Left lobe of liver (tissue), 2 donors: Measurements from ENCODE around the gene ANKRD55. TPM values are rescaled to one million over a fixed set of nuclear protein-coding genes. Genes with fewer than 3 reads are reported as not detected.
"Not testable (repeated sequence)": the region's sequence is repeated elsewhere in the genome, so short reads cannot be mapped to it uniquely, and the experiment has no call there.

Experiments used
- ATAC-seq: fragments of 200-7000 bp; cut with Tn5 transposase; one replicate; pipeline ENCODE4 v1.9.1; 2020; ENCODE audit warnings: mild to moderate bottlenecking, moderate library complexity
- DNase-seq: peaks from one replicate; pipeline ENCODE4 v3.0.0-alpha.2; 2020; ENCODE audit warnings: low spot score
- total RNA-seq: library from RNA; stranded (reverse); gene quantifications from one replicate; pipeline ENCODE4 v1.2.1, GENCODE V29; 2021
- donor health status: DM: no; HTN: no; CAD: no; lungs with moderate emphysema.
- donor health status: DM: no; HTN: yes; CAD: no.

Gene ANKRD55
- total RNA-seq, 1 donor from 2014 or later, result 0.75 TPM

DNA sequence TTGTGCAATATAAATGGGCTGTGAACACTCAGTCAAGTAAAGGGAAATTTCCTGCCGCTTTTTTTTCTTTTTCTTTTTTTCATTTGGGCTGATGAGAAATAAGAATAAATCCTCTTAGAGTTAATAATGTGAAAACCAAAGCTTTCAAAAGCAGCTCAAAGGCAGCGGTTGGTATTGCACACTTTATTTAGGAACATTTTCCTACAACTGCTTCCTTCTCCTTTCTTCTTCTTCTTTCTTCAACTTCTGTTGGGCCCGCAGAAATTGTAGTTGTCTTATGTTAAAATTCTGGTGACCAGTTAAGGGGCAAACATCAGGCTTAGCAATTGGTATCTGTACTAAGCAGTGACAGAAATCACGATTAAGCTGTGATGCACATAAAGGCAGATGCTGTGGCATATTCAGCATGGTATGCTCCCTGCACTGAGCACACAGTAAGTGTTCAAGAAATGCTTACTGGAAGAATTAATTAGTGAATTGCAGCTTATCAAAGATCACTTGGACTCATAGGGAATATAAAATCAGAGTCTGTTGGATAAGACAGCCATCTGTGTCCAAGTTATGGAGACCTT lies 85.4 kb downstream of the ANKRD55 start:
- ATAC-seq (no peak), DNase-seq (no peak)

DNA sequence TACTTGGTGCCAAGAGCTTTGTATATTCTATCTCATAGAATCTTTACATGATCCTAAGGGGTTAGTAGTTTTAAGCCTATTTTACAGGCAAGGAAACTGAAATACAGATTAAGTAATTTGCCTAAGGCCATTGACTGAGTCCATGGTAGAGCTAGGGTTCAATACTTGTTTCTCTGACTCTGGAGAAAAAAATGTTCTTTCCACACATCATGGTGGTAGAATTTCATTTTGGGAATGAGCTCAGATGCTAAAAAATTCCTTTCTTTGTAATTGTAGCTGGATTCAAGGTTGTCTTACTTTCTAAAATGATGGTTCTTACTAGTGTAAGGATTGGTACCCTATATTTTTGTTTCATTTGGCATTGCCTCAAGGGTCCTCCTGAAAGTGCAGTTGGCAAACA lies 86.0 kb downstream of the ANKRD55 start:
- no peak for DNase-seq
- no peak for ATAC-seq

DNA sequence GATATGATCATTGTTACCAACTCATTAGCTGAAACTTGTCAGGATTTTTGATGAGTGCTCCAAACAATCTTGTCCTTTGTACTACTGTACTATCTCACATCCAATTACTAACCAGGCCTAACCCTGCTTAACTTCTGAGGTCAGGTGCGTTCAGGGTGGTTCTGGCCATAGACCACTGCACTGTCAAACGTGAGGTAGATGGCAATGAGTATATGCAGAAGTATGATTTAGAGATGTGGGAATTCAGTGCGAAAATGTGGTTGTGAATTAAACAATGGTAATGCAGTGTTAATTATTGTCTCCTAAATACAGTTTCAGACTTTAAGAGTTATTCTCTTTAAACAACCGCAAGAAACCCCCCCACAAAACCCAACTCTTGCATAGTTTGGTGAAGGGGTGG lies 86.5 kb downstream of the ANKRD55 start:
- ATAC-seq (no peak), DNase-seq (no peak)

DNA sequence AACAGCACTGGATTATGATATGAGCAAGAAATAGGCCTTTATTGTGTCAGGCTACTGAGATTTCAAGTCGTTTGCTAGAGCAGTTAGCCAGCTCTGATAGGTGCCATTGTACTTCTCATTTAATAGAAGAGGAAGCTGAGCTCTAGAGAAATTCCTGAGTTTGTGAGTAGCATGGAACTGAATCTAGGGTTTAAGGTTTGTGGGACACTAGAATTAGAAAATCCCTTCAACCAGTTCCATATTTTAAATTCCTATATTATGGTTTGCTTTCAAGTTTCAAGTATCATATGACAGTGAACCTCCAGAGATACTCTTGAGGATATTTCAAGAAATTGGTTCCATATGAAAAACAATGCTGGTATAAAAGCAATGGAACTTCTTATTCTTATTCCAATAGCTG lies 87.6 kb downstream of the ANKRD55 start:
- ATAC-seq (no peak), DNase-seq (no peak)

DNA sequence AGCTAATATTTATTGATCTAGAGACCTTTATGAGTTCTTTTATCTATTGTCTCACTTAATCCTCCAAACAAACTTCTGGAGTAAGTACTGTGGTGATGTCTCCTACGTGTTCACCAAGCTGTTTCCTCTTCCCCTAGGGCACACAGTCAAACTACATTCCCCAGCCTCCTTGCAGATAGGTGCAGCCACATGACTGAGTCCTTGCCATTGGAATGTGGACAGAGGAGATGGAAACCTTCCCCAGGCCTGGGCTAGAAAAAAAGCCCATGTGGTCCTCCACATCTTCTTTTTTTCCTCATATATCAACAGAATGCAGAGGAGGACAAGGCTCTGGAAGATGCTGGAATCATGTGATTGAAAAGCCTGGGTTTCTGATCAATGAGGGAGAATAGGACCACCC lies 88.0 kb downstream of the ANKRD55 start:
- ATAC-seq, result no peak

DNA sequence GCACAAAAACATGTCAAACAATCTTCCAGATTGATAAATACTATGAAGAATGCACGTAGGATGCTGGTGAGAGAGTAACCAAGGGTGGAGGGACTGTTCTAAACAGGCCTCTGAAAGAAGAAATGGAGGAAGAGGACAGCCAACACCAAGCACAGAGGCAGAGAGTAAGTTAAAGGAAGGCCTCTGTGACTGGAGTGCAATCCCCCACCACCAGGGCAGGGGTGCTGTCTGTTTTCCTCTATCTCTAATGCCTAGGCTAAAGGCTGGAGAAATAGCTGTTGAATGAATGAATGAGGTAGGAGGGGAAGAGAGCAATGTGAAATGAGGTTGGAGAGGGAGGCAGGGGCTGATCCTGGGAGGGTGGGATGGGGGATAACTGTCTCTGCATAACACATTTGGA lies 88.9 kb downstream of the ANKRD55 start:
- ATAC-seq, result no peak
- no peak for DNase-seq

More for the DNA sequence above, 88.0 kb downstream of the ANKRD55 start:
- no peak for DNase-seq

DNA sequence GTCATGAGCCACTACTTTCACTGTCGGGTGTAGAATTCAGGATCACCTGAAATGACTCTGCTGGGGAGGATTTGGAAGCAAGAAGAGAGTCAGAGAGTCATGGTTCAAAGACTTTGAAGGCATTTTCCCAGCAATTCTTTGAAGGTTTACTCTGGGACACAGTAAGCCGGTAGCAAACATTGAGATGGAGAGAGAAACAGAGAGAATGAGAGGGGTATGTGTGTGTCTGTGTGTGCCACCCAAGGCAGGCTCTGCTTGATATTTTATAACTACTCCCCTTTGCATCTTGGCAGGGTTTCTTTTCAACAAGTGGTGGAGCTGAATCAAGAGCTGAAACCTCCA lies 89.8 kb downstream of the ANKRD55 start:
- DNase-seq, result no peak
- no peak for ATAC-seq

DNA sequence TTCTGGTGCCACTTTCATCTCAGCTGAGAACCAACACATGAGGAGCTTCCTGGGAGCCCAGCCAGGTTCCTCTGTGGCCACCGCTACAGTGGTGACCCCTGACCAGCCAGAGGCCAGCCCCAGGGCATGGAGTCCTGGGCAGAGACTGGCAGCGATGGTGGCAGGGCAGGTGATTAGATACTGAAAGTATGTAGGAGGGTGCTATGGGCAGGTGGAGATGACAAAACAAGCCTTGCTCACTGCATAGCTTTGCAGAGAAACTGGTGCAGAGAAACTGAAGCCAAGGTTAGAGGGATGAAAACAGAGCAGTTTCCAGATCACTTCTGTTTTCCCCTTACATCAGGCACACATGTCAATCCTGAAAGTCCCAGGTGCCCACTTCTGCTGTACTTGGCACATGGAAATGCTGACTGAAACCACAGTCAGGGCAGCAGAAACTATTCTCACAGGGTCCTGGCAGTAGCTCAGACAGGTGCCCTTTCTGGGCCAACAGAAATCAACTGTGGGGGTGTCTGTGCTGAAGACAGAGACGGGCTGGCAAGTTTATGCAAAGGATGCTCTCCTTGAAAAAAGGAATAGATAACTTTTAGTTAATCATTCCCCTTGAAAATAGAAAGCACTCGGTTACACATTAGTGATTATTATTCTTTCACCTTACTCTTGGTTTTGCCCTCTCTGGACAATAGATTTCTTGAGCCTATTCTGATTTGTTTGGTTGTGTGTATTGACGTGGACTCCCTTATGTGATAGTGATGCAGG lies 90.3 kb downstream of the ANKRD55 start:
- DNase-seq, result peak; percentile 82
- peak; percentile 99 for ATAC-seq

DNA sequence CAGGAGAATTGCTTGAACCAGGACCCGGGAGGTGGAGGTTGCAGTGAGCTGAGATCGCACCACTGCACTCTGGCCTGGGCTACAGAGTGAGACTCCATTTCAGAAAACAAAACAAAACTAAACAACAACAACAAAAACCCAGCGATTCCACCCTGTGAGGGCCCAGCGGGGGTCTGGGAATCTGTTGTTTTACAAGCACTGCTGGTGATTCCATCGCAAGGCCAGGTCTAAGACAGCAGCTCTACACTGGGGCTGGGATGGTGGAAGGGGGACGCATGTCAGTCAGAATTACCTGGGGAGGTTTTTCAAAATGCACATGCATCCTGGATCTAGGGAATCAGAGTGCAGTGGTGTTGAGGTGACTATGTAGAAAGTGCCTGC lies 90.9 kb downstream of the ANKRD55 start:
- no peak for ATAC-seq
- DNase-seq, result no peak

DNA sequence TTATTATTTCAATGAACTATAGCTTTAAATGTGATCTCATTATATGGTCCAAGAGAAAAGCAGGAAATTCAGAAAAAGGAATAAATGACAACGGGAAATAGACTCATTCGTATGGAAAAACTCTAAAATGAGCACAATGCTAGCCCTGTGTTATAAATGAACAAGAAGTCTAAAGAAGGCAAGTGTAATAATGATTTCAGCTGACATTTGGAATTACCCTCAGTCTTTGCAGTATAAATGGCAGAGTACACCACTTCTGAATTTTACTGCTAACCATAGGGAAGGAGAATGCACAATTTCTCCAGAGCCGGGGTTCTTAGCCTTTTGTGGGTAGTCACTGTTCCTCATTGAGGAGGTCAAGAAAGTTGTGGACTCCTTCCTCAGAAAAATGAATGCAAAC lies 93.1 kb downstream of the ANKRD55 start:
- ATAC-seq (no peak), DNase-seq (no peak)

DNA sequence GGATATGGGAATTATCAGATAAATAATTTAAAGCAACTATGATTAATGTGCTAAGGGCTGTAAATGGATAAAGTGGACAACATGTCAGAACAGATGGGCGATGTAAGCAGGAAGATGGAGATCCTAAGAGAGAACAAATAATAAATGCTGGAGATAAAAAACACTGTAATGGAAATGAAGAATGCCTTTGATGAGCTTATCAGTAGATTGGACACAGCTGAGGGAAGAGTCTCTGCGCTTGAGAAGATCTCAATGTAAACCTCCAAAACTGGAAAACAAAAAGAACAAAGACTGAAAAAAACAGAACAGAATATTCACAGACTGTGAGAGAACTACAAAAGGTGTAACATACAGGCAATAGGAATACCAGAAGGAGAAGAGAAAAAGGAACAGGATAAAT lies 102.5 kb downstream of the ANKRD55 start:
- DNase-seq (no peak), ATAC-seq (no peak)

DNA sequence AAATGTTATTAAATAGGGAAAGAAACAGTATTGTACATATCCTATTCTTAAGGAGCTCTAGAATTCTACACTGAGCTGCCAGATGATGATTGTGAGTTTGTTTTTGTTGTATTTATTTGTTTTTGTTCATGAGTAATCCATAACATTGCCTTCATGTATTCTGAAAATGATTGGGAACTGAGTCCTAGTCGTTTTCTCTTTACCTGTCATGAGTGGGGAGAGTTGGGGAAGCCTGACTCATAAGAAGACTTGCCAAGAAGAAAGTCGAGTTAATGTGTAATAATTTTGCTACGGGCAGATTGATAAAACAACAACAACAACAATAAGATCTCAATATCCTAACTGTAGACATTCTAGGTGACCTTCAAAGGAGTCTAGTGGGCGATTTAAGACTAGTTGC lies 103.8 kb downstream of the ANKRD55 start:
- ATAC-seq (no peak), DNase-seq (no peak)

DNA sequence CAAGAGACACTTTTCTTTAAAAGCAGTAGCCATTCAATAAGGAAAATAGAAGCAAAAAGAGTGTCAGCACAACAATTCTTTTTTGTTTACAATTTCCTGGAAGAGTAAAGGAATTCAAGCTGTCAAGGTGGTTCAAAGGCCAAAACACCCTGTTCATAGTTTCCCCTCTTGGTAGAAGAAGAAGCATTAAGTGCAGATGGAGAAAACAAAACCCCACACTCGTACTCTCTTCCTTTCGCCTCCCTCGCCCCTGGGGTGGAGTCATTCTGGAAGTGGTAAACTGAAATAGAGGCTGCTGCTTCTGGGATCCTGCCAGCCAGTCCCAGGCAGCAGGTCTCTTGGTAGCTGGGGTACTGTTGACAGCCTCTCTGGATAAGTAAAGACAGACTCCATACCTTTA lies 105.0 kb downstream of the ANKRD55 start:
- DNase-seq, result no peak
- ATAC-seq, result no peak

DNA sequence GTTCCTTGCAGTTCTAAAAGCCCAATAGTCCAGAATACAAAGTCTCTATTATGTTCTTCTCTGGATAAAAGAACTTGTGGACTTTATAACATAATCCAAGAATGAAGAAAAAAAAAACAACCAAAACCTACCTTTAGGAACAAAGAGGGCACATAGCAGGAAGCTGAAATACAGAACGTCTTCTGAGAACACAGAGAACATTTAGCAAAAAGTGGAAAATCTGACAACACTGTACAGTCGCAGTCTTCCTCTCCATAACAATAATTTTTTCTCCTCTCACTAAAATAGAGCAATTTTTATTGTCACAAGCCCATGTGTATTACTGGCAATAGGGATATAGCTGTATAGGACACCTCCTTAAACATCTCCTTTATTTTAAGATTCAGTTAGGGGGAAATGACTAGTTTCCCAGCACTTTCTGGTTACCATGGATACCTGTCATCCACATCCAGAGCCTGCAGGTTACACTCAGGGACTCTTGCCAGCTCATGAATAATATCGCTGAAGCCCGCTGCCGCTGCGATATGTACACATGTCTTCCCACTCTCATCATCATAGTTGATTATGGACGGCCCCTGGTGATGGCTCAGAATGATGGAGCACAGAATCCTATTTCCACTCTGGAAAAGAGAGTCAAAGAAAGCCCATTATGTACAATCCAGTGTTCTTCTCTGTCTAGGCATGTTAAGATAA lies 106.5 kb downstream of the ANKRD55 start:
- no peak for ATAC-seq

DNA sequence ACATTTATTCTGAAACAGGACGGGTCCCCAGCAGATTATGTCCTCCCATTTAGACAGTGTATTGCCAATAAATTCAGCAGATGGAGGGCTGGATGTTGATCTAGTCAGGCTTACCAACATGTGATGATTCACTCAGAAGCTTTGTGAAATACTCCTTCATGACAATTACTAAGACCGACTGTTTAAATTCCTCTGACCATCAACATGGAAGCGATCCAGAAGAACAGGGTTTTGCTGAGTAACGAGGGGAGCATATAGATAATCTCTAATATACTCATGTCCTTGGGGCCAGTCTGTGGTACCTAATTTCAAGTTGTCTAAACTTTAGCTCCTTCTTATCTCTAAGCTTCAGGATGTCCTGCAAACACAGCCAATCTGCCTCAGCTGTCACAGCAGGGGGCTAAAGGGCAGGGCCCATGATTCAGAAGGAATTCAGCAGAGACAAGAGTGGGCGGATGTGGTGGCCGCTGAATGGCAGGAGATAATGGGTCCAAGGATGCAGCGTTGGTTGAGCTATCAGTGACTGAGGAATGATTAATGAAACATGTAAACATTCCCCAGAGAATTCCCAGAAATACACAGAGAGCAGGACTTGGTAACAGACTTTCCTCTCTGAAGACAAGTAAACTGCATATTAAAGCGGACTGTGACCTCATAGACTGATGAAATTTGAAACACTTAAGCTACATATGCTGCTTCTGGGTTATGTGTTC lies 109.4 kb downstream of the ANKRD55 start:
- ATAC-seq, result peak; percentile 89
- DNase-seq, result peak; percentile 58

More for the DNA sequence above, 106.5 kb downstream of the ANKRD55 start:
- no peak for DNase-seq

DNA sequence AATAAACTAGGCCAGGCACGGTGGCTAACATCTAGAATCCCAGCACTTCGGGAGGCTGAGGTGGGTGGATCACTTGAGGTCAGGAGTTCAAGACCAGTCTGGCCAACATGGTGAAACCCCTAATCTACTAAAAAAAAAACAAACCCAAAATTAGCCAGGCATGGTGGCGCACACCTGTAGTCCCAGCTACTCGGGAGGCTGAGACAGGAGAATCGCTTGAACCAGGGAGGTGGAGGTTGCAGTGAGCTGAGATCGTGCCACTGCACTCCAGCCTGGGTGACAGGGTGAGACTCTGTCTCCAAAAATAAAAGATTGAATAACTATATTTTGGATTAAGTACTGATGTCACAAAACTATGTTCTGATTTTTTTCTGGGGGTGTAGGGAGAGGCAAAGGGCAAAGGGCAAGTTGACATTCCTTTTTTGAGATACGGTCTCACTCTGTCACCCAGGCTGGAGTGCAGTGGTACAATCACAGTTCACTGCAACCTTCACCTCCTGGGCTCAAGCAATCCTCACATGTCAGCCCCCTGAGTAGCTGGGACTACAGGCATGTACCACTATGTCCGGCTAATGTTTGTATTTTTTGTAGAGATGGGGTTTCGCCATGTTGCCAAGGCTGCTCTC lies 110.7 kb downstream of the ANKRD55 start:
- DNase-seq, ATAC-seq: not testable (repeated sequence)

DNA sequence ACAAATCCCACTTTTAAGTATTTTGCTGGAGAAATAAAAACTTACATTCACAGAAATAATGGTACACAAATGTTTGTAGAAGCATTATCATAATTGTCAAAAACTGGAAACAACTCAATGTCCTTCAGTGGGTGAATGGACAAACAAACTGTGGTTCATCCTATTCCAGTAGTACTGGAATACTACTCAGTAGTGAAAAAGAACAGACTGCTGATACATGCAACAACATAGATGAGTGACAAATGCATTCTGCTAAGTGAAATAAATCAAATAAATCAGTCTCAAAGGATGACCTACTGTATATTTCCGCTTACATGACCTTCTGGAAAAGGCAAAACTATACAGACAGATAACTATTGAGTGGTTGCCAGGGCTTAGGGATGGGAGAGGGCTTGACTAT lies 114.1 kb downstream of the ANKRD55 start:
- ATAC-seq (no peak), DNase-seq (no peak)

DNA sequence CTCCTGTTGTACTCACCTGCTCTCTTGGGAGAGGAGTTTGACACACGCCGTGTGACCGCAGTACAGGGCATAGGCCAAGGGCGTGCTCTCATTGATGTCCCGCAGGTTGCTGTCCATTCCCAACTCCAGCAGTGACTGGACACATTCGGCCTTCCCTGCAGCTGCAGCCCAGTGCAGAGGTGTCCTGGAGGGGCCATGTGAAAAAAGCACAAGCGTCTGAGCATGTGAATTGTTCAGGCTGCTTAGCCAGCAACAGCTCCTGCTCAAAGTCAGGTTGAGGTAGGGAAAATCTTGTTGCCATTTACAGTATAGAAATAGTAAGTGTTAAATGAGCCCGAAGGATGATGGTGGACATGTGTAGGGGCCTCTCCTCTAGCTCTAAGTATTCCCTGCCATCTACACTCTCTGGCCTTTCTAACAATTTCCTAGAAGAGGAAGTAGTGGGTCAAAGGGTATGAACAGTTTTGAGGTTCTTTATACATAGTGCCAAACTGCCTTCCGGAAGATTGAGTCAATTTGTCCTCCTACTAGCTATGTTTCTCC lies 116.5 kb downstream of the ANKRD55 start:
- peak; percentile 98 for ATAC-seq

DNA sequence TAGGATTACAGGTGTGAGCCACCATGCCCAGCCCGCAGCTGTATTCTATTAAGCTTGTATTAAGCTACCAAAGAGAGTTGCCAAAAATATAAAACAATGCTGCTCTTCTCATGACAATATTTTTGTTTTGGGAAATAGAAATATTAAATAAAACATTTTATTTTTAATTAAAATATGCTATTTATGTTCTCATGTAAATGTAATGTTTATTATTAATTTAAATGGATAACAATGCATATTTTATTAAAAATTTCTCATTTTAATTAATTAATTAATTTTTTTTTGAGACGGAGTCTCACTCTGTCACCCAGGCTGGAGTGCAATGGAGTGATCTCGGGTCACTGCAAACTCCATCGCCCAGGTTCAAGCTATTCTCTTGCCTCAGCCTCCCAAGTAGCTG lies 117.5 kb downstream of the ANKRD55 start:
- ATAC-seq, result no peak
- DNase-seq, result no peak

More for the DNA sequence above, 116.5 kb downstream of the ANKRD55 start:
- DNase-seq, result peak; percentile 59

DNA sequence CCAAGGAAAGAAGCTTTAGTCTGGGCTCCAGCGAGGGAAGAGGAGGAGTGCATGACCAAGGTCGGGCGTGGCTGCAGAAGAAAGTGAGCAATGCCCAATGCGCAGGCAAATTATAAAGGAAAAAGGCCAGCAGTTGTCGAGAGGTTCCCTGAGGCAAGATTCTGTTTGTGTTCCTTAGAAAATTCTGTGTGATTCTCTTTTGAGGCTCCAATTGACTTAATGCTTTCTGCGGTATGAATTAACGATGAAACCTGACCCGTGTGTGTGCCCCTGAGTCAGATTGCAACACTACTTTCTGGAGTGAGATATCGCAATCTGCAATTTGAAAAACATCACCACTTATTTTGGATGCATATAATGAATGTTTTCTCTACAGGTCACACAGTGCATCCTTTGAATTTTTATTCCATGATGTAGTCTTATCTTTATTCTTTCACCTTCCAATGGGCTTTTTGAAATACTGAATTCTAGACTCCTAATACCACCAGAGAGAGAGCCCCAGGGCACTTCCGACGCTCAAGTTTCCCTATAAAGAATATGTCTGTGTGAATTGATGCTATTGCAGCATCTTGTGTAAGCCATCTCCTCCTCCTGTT lies 120.5 kb downstream of the ANKRD55 start:
- DNase-seq, result no peak
- ATAC-seq, result no peak

DNA sequence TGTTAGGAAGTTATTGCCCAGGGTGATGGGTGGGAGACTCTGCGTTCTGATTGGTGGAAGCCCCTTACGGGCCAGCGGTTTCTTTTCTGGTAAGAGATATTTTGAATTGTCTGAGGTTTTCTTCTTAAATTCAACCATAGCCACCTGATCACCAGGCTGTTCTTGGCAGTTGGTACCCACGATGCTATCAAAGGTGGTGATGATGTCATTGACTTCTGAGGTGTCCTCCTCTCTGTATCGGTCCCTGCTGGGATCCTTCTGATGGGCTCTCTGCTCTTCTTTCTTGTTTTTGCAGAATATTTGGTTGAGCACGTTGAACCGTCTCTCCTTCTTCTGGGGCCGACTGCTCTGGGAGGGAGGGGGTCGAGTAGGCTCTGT lies 121.7 kb downstream of the ANKRD55 start:
- DNase-seq (no peak), ATAC-seq (no peak)
